ENCODE measurements around the gene PRKCZ. TPM values are rescaled to one million over a fixed set of nuclear protein-coding genes. Genes with fewer than 3 reads are reported as not detected.
"Not testable (repeated sequence)": the region's sequence is repeated elsewhere in the genome, so short reads cannot be mapped to it uniquely, and the experiment has no call there.

The PRKCZ gene
- total RNA-seq, 1 donor from 2014 or later = 4.2 TPM

DNA sequence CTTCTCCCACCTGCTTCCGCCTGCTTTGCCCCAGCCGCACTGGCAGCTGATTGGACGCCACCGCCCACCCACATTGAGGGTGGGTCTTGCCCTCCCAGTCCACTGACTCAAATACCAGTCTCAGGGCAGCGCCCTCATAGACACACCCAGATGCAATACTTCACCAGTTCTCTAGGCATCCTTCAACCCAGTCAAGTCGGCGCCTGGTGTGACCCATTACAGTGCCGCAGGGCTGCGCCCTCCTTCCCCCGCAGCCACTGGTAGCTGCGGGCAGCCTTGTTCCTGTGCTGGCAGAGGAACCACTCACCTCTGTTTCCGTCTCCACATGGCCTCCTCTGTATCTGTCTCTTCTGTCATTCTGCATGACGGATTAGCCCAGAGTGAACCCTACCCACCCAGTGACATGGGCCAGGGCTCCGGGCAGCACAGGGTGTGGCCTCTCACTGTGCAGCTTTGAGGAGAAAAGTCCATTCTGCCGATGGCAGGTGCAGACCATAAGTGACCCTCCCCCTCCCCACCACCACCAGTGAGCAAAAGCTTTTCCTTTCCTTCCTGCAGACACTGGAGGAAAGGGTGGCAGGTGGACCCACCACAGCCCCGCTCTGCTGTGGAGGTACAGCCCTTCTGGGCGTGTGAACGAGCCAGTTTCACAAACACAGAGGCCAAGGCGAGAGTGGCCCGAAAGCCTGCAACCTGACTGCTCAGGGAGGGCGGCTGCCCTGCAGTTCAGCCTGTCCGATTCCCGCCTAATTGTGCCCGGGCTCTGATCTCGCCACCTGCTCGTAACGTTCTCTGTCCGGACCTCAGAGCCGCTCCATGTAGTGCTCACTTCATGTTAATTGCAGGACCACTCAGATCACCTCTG, 87.3 kb downstream of the PRKCZ start:
- Histone ChIP-seq H3K27me3 (ENCODE audit: control insufficient read depth in 3 of 3, insufficient read depth in 3 of 3, low read length in 3 of 3) (peaks cover 20 to 37% (median 34%) of the 10 kb centered on the region in 3 donors), H3K4me1 (ENCODE audit: control insufficient read depth in 3 of 3, insufficient read depth in 3 of 3, low read length in 3 of 3) (peaks cover 5 to 11% (median 6%) of the 10 kb centered on the region in 3 donors), H3K27ac (ENCODE audit: low read depth, low read length) (no peak overlapping the region), H3K36me3 (ENCODE audit: control insufficient read depth in 3 of 3, insufficient read depth in 3 of 3, low read length in 3 of 3) (no peaks in the 10 kb centered on the region), H3K4me3 (ENCODE audit: low read length in 3 of 3) (no peak overlapping the region), H3K9ac (ENCODE audit: low read depth in 1 of 3, low read length in 3 of 3) (no peak overlapping the region), H3K9me3 (ENCODE audit: control insufficient read depth in 3 of 3, low read length in 3 of 3) (no peaks in the 10 kb centered on the region)

GRCh38 chr1:2139156-2139555, 88.9 kb downstream of the PRKCZ start:
- H3K9me3 ChIP-seq (ENCODE audit: control insufficient read depth in 3 of 3, low read length in 3 of 3); H3K9ac ChIP-seq (ENCODE audit: low read depth in 1 of 3, low read length in 3 of 3); H3K36me3 ChIP-seq (ENCODE audit: control insufficient read depth in 3 of 3, insufficient read depth in 3 of 3, low read length in 3 of 3); H3K4me1 ChIP-seq (ENCODE audit: control insufficient read depth in 3 of 3, insufficient read depth in 3 of 3, low read length in 3 of 3); H3K4me3 ChIP-seq (ENCODE audit: low read length in 3 of 3); H3K27ac ChIP-seq (ENCODE audit: low read depth, low read length): not testable (repeated sequence)
- H3K27me3 ChIP-seq (ENCODE audit: control insufficient read depth in 3 of 3, insufficient read depth in 3 of 3, low read length in 3 of 3) = peaks cover 23 to 46% (median 38%) of the 10 kb centered on the region in 3 donors

DNA sequence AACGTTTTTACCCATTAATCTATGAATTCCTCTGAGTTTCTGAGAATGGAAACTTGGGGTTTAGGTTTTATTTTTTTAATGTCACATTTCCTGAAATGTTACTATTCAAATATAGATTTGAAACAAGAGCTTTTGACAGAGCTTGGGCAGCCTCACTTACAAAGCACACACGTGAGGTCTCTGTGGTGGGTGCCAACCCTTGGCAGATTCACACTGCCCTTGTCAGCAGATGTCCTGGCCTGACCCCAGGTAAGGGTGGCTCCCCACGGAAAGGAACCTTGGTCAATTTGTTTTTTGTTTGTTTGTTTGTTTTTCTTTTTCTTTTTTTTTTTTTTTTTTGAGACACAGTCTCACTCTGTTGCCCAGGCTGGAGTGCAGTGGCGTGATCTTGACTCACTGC, 90.8 kb downstream of the PRKCZ start:
- H3K27me3 ChIP-seq (ENCODE audit: control insufficient read depth in 3 of 3, insufficient read depth in 3 of 3, low read length in 3 of 3) = peaks cover 20 to 40% (median 31%) of the 10 kb centered on the region in 3 donors
- H3K36me3 ChIP-seq (ENCODE audit: control insufficient read depth in 3 of 3, insufficient read depth in 3 of 3, low read length in 3 of 3) = no peaks in the 10 kb centered on the region
- no peak overlapping the region for H3K9ac ChIP-seq (ENCODE audit: low read depth in 1 of 3, low read length in 3 of 3)
- no peaks in the 10 kb centered on the region for H3K9me3 ChIP-seq (ENCODE audit: control insufficient read depth in 3 of 3, low read length in 3 of 3)
- H3K27ac ChIP-seq (ENCODE audit: low read depth, low read length) = no peak overlapping the region
- no peak overlapping the region for H3K4me3 ChIP-seq (ENCODE audit: low read length in 3 of 3)
- no peaks in the 10 kb centered on the region for H3K4me1 ChIP-seq (ENCODE audit: control insufficient read depth in 3 of 3, insufficient read depth in 3 of 3, low read length in 3 of 3)

GRCh38 chr1:2143814-2144500, 93.7 kb downstream of the PRKCZ start:
- Histone ChIP-seq H3K27me3 (ENCODE audit: control insufficient read depth in 3 of 3, insufficient read depth in 3 of 3, low read length in 3 of 3) (peaks cover 10 to 33% (median 14%) of the 10 kb centered on the region in 3 donors), H3K36me3 (ENCODE audit: control insufficient read depth in 3 of 3, insufficient read depth in 3 of 3, low read length in 3 of 3) (no peaks in the 10 kb centered on the region), H3K4me3 (ENCODE audit: low read length in 3 of 3) (no peak overlapping the region), H3K4me1 (ENCODE audit: control insufficient read depth in 3 of 3, insufficient read depth in 3 of 3, low read length in 3 of 3) (no peaks in the 10 kb centered on the region), H3K9ac (ENCODE audit: low read depth in 1 of 3, low read length in 3 of 3) (no peak overlapping the region), H3K9me3 (ENCODE audit: control insufficient read depth in 3 of 3, low read length in 3 of 3) (no peaks in the 10 kb centered on the region), H3K27ac (ENCODE audit: low read depth, low read length) (no peak overlapping the region)

GRCh38 chr1:2144501-2145090, 94.4 kb downstream of the PRKCZ start:
- Histone ChIP-seq H3K9me3 (ENCODE audit: control insufficient read depth in 3 of 3, low read length in 3 of 3) (no peaks in the 10 kb centered on the region), H3K9ac (ENCODE audit: low read depth in 1 of 3, low read length in 3 of 3) (no peak overlapping the region), H3K27ac (ENCODE audit: low read depth, low read length) (no peak overlapping the region), H3K4me1 (ENCODE audit: control insufficient read depth in 3 of 3, insufficient read depth in 3 of 3, low read length in 3 of 3) (no peaks in the 10 kb centered on the region), H3K36me3 (ENCODE audit: control insufficient read depth in 3 of 3, insufficient read depth in 3 of 3, low read length in 3 of 3) (no peaks in the 10 kb centered on the region), H3K27me3 (ENCODE audit: control insufficient read depth in 3 of 3, insufficient read depth in 3 of 3, low read length in 3 of 3) (peaks cover 13 to 34% (median 14%) of the 10 kb centered on the region in 3 donors), H3K4me3 (ENCODE audit: low read length in 3 of 3) (no peak overlapping the region)

- peaks cover 9 to 37% (median 20%) of the 10 kb centered on the region in 3 donors for H3K27me3 ChIP-seq (ENCODE audit: control insufficient read depth in 3 of 3, insufficient read depth in 3 of 3, low read length in 3 of 3)
- H3K36me3 ChIP-seq (ENCODE audit: control insufficient read depth in 3 of 3, insufficient read depth in 3 of 3, low read length in 3 of 3) = no peaks in the 10 kb centered on the region
- no peak overlapping the region for H3K4me3 ChIP-seq (ENCODE audit: low read length in 3 of 3)
- H3K9ac ChIP-seq (ENCODE audit: low read depth in 1 of 3, low read length in 3 of 3) = no peak overlapping the region
- no peak overlapping the region for H3K27ac ChIP-seq (ENCODE audit: low read depth, low read length)
- H3K4me1 ChIP-seq (ENCODE audit: control insufficient read depth in 3 of 3, insufficient read depth in 3 of 3, low read length in 3 of 3) = no peaks in the 10 kb centered on the region
- no peaks in the 10 kb centered on the region for H3K9me3 ChIP-seq (ENCODE audit: control insufficient read depth in 3 of 3, low read length in 3 of 3)
Observed at GRCh38 chr1:2145946-2146835, 96.0 kb downstream of the PRKCZ start.

DNA sequence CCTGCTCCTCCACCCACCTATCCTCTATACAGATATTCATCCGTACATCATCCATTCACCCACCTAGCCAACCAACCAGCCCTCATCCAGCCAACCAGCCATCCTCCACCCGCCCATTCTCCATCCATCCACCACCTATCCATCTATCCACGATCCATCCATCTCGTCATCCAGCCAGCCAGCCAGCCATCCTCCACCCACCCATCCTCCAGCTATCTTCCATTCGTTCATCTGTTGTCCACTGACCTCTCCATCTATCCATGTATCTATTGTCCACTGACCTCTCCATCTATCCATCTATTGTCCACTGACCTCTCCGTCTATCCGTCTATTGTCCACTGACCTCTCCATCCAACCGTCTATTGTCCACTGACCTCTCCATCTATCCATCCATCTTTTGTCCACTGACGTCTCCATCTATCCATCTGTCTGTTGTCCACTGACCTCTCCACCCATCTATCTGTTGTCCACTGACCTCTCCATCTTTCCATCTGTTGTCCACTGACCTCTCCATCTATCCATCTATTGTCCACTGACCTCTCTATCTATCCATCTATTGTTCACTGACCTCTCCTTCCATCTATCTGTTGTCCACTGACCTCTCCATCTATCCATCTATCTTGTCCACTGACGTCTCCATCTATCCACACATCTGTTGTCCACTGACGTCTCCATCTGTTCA, 96.8 kb downstream of the PRKCZ start:
- no peaks in the 10 kb centered on the region for H3K36me3 ChIP-seq (ENCODE audit: control insufficient read depth in 3 of 3, insufficient read depth in 3 of 3, low read length in 3 of 3)
- H3K27ac ChIP-seq (ENCODE audit: low read depth, low read length) = no peak overlapping the region
- no peaks in the 10 kb centered on the region for H3K9me3 ChIP-seq (ENCODE audit: control insufficient read depth in 3 of 3, low read length in 3 of 3)
- H3K4me1 ChIP-seq (ENCODE audit: control insufficient read depth in 3 of 3, insufficient read depth in 3 of 3, low read length in 3 of 3) = no peaks in the 10 kb centered on the region
- peaks cover 9 to 38% (median 23%) of the 10 kb centered on the region in 3 donors for H3K27me3 ChIP-seq (ENCODE audit: control insufficient read depth in 3 of 3, insufficient read depth in 3 of 3, low read length in 3 of 3)
- H3K4me3 ChIP-seq (ENCODE audit: low read length in 3 of 3) = no peak overlapping the region
- H3K9ac ChIP-seq (ENCODE audit: low read depth in 1 of 3, low read length in 3 of 3) = no peak overlapping the region

- not testable (repeated sequence) for H3K36me3 ChIP-seq (ENCODE audit: control insufficient read depth in 3 of 3, insufficient read depth in 3 of 3, low read length in 3 of 3); H3K9ac ChIP-seq (ENCODE audit: low read depth in 1 of 3, low read length in 3 of 3); H3K4me3 ChIP-seq (ENCODE audit: low read length in 3 of 3); H3K9me3 ChIP-seq (ENCODE audit: control insufficient read depth in 3 of 3, low read length in 3 of 3); H3K4me1 ChIP-seq (ENCODE audit: control insufficient read depth in 3 of 3, insufficient read depth in 3 of 3, low read length in 3 of 3); H3K27ac ChIP-seq (ENCODE audit: low read depth, low read length)
- H3K27me3 ChIP-seq (ENCODE audit: control insufficient read depth in 3 of 3, insufficient read depth in 3 of 3, low read length in 3 of 3) = peaks cover 9 to 35% (median 17%) of the 10 kb centered on the region in 3 donors
Observed at GRCh38 chr1:2147869-2148268, 97.7 kb downstream of the PRKCZ start.

DNA sequence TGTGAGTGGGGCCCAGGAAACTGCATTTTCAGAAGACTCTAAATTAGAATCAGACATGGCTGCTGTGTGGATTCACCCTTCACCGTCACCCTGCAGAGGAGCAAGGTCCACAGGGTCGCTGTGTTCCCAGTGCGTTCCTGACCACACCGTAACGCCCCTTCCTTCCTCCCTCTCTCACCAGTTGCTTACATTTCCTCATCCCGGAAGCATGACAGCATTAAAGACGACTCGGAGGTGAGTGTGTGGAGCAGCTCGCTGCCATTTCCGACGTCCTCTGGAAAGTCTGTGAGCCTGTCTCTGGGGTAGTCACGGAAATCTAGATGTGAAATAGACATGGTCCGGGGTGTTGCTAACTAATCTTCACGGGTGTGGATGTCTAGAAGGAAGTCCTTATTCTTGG, 98.5 kb downstream of the PRKCZ start:
- no peak overlapping the region for H3K9ac ChIP-seq (ENCODE audit: low read depth in 1 of 3, low read length in 3 of 3)
- no peaks in the 10 kb centered on the region for H3K9me3 ChIP-seq (ENCODE audit: control insufficient read depth in 3 of 3, low read length in 3 of 3)
- no peak overlapping the region for H3K27ac ChIP-seq (ENCODE audit: low read depth, low read length)
- no peaks in the 10 kb centered on the region for H3K4me1 ChIP-seq (ENCODE audit: control insufficient read depth in 3 of 3, insufficient read depth in 3 of 3, low read length in 3 of 3)
- no peak overlapping the region for H3K4me3 ChIP-seq (ENCODE audit: low read length in 3 of 3)
- H3K36me3 ChIP-seq (ENCODE audit: control insufficient read depth in 3 of 3, insufficient read depth in 3 of 3, low read length in 3 of 3) = no peaks in the 10 kb centered on the region
- peaks cover 4 to 37% (median 24%) of the 10 kb centered on the region in 3 donors for H3K27me3 ChIP-seq (ENCODE audit: control insufficient read depth in 3 of 3, insufficient read depth in 3 of 3, low read length in 3 of 3)

All from skeletal muscle tissue (tissue), 4 donors.